ENCODE results near the gene SLC16A1.
"Not testable (repeated sequence)": the region's sequence is repeated elsewhere in the genome, so short reads cannot be mapped to it uniquely, and the experiment has no call there.

GRCh38 chr1:112958236-112958635 lies 2.2 kb upstream of the SLC16A1 start:
- not testable (repeated sequence) for TF ChIP-seq POLR2A (IDR thresholded peaks at IDR 0.05; ENCODE audit: control extremely low read depth in 1 of 2, low read depth in 2 of 2, low read length in 2 of 2); CTCF (IDR thresholded peaks at IDR 0.05; ENCODE audit: control extremely low read depth in 1 of 3, insufficient read depth in 1 of 3, low read depth in 1 of 3, low read length in 3 of 3); EZH2 (IDR thresholded peaks at IDR 0.05; ENCODE audit: low read depth, low read length, severe bottlenecking); TEAD4 (IDR thresholded peaks at IDR 0.05; ENCODE audit: low read depth, low read length); USF2 (IDR thresholded peaks at IDR 0.05; ENCODE audit: low read length); POLR2AphosphoS5 (IDR thresholded peaks at IDR 0.05; ENCODE audit: low read depth, low read length); RBBP5 (IDR thresholded peaks at IDR 0.05; ENCODE audit: borderline replicate concordance, low read depth, low read length); JUND (IDR thresholded peaks at IDR 0.05; ENCODE audit: low read length); ATF3 (IDR thresholded peaks at IDR 0.05; ENCODE audit: insufficient read depth, low read depth, low read length); SP2 (IDR thresholded peaks at IDR 0.05; ENCODE audit: low read length); CBX5 (IDR thresholded peaks at IDR 0.05; ENCODE audit: low read depth, low read length); MAX (IDR thresholded peaks at IDR 0.05); E2F6 (IDR thresholded peaks at IDR 0.05)

All from H1 (cell line).